ENCODE measurements around the gene PATJ. TPM values are rescaled to one million over a fixed set of nuclear protein-coding genes. Genes with fewer than 3 reads are reported as not detected.
"Not testable (repeated sequence)": the region's sequence is repeated elsewhere in the genome, so short reads cannot be mapped to it uniquely, and the experiment has no call there.

Gene PATJ
- total RNA-seq, 1 donor from 2014 or later: 2.0 TPM

GRCh38 chr1:62159940-62160348, 417.7 kb downstream of the PATJ start:
- Mint-ChIP-seq H3K4me1 (ENCODE audit: low read depth, unreplicated experiment) (no peaks in the 10 kb centered on the region), H3K27ac (ENCODE audit: unreplicated experiment) (no peak overlapping the region), H3K27me3 (ENCODE audit: unreplicated experiment) (no peaks in the 10 kb centered on the region), H3K4me3 (ENCODE audit: unreplicated experiment) (no peak overlapping the region), H3K36me3 (ENCODE audit: unreplicated experiment) (no peaks in the 10 kb centered on the region), H3K9me3 (ENCODE audit: unreplicated experiment) (no peaks in the 10 kb centered on the region)
- no peak for DNase-seq
- TF ChIP-seq CTCF (IDR thresholded peaks at IDR 0.05; ENCODE audit: partially characterized antibody, unreplicated experiment): no peak

- H3K27ac Mint-ChIP-seq (ENCODE audit: unreplicated experiment): no peak overlapping the region
- H3K9me3 Mint-ChIP-seq (ENCODE audit: unreplicated experiment): no peaks in the 10 kb centered on the region
- H3K4me1 Mint-ChIP-seq (ENCODE audit: low read depth, unreplicated experiment): no peaks in the 10 kb centered on the region
- TF ChIP-seq CTCF (IDR thresholded peaks at IDR 0.05; ENCODE audit: partially characterized antibody, unreplicated experiment): no peak
- H3K4me3 Mint-ChIP-seq (ENCODE audit: unreplicated experiment): no peak overlapping the region
- no peaks in the 10 kb centered on the region for H3K36me3 Mint-ChIP-seq (ENCODE audit: unreplicated experiment)
- H3K27me3 Mint-ChIP-seq (ENCODE audit: unreplicated experiment): no peaks in the 10 kb centered on the region
- no peak for DNase-seq
Observed at GRCh38 chr1:62161711-62162110, 419.4 kb downstream of the PATJ start.

GRCh38 chr1:62170380-62170779, 428.1 kb downstream of the PATJ start:
- H3K4me3 Mint-ChIP-seq (ENCODE audit: unreplicated experiment); H3K36me3 Mint-ChIP-seq (ENCODE audit: unreplicated experiment); H3K4me1 Mint-ChIP-seq (ENCODE audit: low read depth, unreplicated experiment); H3K27ac Mint-ChIP-seq (ENCODE audit: unreplicated experiment); H3K27me3 Mint-ChIP-seq (ENCODE audit: unreplicated experiment); DNase-seq; H3K9me3 Mint-ChIP-seq (ENCODE audit: unreplicated experiment): not testable (repeated sequence)

GRCh38 chr1:62175568-62176179, 433.4 kb downstream of the PATJ start:
- peaks cover 3% of the 10 kb centered on the region for H3K4me1 Mint-ChIP-seq (ENCODE audit: low read depth, unreplicated experiment)
- no peaks in the 10 kb centered on the region for H3K36me3 Mint-ChIP-seq (ENCODE audit: unreplicated experiment)
- H3K27ac Mint-ChIP-seq (ENCODE audit: unreplicated experiment): no peak overlapping the region
- peak; percentile 32 for DNase-seq
- peak; percentile 65 for TF ChIP-seq CTCF (IDR thresholded peaks at IDR 0.05; ENCODE audit: partially characterized antibody, unreplicated experiment)
- H3K4me3 Mint-ChIP-seq (ENCODE audit: unreplicated experiment): no peak overlapping the region
- H3K27me3 Mint-ChIP-seq (ENCODE audit: unreplicated experiment): no peaks in the 10 kb centered on the region
- peaks cover 3% of the 10 kb centered on the region for H3K9me3 Mint-ChIP-seq (ENCODE audit: unreplicated experiment)

GRCh38 chr1:62176597-62177312, 434.5 kb downstream of the PATJ start:
- DNase-seq: no peak
- H3K27me3 Mint-ChIP-seq (ENCODE audit: unreplicated experiment): no peaks in the 10 kb centered on the region
- H3K27ac Mint-ChIP-seq (ENCODE audit: unreplicated experiment): no peak overlapping the region
- no peaks in the 10 kb centered on the region for H3K36me3 Mint-ChIP-seq (ENCODE audit: unreplicated experiment)
- H3K4me3 Mint-ChIP-seq (ENCODE audit: unreplicated experiment): no peak overlapping the region
- peaks cover 4% of the 10 kb centered on the region for H3K9me3 Mint-ChIP-seq (ENCODE audit: unreplicated experiment)
- H3K4me1 Mint-ChIP-seq (ENCODE audit: low read depth, unreplicated experiment): peaks cover 7% of the 10 kb centered on the region
- TF ChIP-seq CTCF (IDR thresholded peaks at IDR 0.05; ENCODE audit: partially characterized antibody, unreplicated experiment): no peak
